Measurements from ENCODE around the gene SRSF9.

DNA sequence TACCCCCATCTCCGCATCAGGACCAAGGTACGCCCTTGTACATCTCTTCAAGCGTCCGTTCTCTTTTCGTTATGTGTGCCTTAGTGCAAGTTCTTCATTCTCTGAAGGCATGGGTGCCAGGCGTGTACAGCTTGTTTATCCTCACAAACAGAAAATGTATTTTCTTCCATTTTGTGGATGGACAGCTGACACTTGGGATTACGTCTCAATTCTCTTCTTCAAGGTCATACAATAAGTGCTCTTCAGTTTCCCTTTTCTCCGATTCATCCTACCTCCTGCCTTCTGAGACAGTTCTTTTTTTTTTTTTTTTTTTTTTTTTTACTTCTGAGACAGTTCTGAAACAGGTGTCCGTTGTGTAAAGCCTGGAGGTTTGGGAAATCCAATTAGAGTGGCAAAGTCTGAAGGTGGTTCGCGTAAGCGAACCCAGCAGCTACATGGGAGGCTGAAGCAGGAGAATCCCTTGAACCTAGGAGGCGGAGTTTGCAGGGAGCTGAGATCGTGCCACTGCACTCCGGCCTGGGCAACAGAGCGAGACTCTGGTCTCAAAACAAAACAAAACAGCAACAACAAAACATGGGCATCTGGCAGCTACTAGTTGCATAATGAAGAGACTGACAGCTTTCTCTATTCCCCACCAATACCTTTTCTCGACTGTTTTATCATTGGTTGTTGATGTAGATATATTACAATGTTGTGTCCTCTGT, 30.9 kb downstream of the SRSF9 start:
- TF ChIP-seq TCF7L2 (IDR thresholded peaks at IDR 0.05; ENCODE audit: borderline replicate concordance, extremely low read depth, insufficient read depth, insufficient read length) (no peak), POLR2A (IDR thresholded peaks at IDR 0.05; ENCODE audit: borderline replicate concordance, extremely low read depth, insufficient read depth, insufficient read length) (no peak), JUND (IDR thresholded peaks at IDR 0.05) (no peak), CBX3 (IDR thresholded peaks at IDR 0.05; ENCODE audit: low read depth) (no peak), SP1 (IDR thresholded peaks at IDR 0.05; ENCODE audit: low read depth) (no peak), ZNF274 (IDR thresholded peaks at IDR 0.05; ENCODE audit: low read depth, low read length) (no peak), SRF (IDR thresholded peaks at IDR 0.05; ENCODE audit: low read depth) (no peak), ZFX (IDR thresholded peaks at IDR 0.05) (no peak), RAD21 (IDR thresholded peaks at IDR 0.05; ENCODE audit: low read depth) (no peak)
- TF ChIP-seq, protein P1, sequence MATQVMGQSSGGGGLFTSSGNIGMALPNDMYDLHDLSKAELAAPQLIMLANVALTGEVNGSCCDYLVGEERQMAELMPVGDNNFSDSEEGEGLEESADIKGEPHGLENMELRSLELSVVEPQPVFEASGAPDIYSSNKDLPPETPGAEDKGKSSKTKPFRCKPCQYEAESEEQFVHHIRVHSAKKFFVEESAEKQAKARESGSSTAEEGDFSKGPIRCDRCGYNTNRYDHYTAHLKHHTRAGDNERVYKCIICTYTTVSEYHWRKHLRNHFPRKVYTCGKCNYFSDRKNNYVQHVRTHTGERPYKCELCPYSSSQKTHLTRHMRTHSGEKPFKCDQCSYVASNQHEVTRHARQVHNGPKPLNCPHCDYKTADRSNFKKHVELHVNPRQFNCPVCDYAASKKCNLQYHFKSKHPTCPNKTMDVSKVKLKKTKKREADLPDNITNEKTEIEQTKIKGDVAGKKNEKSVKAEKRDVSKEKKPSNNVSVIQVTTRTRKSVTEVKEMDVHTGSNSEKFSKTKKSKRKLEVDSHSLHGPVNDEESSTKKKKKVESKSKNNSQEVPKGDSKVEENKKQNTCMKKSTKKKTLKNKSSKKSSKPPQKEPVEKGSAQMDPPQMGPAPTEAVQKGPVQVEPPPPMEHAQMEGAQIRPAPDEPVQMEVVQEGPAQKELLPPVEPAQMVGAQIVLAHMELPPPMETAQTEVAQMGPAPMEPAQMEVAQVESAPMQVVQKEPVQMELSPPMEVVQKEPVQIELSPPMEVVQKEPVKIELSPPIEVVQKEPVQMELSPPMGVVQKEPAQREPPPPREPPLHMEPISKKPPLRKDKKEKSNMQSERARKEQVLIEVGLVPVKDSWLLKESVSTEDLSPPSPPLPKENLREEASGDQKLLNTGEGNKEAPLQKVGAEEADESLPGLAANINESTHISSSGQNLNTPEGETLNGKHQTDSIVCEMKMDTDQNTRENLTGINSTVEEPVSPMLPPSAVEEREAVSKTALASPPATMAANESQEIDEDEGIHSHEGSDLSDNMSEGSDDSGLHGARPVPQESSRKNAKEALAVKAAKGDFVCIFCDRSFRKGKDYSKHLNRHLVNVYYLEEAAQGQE (IDR thresholded peaks at IDR 0.05; ENCODE audit: low read depth): no peak
- TF ChIP-seq, protein P2, sequence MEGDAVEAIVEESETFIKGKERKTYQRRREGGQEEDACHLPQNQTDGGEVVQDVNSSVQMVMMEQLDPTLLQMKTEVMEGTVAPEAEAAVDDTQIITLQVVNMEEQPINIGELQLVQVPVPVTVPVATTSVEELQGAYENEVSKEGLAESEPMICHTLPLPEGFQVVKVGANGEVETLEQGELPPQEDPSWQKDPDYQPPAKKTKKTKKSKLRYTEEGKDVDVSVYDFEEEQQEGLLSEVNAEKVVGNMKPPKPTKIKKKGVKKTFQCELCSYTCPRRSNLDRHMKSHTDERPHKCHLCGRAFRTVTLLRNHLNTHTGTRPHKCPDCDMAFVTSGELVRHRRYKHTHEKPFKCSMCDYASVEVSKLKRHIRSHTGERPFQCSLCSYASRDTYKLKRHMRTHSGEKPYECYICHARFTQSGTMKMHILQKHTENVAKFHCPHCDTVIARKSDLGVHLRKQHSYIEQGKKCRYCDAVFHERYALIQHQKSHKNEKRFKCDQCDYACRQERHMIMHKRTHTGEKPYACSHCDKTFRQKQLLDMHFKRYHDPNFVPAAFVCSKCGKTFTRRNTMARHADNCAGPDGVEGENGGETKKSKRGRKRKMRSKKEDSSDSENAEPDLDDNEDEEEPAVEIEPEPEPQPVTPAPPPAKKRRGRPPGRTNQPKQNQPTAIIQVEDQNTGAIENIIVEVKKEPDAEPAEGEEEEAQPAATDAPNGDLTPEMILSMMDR (IDR thresholded peaks at IDR 0.05 in 2 of 3, conservative IDR thresholded peaks at IDR 0.05 in 1 of 3; ENCODE audit: borderline replicate concordance in 1 of 3, insufficient read depth in 1 of 3, low read depth in 2 of 3, low read length in 2 of 3): no peak
- TF ChIP-seq, protein P3, sequence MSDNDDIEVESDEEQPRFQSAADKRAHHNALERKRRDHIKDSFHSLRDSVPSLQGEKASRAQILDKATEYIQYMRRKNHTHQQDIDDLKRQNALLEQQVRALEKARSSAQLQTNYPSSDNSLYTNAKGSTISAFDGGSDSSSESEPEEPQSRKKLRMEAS (IDR thresholded peaks at IDR 0.05): no peak
- TF ChIP-seq, protein P4, sequence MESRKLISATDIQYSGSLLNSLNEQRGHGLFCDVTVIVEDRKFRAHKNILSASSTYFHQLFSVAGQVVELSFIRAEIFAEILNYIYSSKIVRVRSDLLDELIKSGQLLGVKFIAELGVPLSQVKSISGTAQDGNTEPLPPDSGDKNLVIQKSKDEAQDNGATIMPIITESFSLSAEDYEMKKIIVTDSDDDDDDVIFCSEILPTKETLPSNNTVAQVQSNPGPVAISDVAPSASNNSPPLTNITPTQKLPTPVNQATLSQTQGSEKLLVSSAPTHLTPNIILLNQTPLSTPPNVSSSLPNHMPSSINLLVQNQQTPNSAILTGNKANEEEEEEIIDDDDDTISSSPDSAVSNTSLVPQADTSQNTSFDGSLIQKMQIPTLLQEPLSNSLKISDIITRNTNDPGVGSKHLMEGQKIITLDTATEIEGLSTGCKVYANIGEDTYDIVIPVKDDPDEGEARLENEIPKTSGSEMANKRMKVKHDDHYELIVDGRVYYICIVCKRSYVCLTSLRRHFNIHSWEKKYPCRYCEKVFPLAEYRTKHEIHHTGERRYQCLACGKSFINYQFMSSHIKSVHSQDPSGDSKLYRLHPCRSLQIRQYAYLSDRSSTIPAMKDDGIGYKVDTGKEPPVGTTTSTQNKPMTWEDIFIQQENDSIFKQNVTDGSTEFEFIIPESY (IDR thresholded peaks at IDR 0.05; ENCODE audit: extremely low read depth, insufficient replicate concordance, low read length): no peak
- TF ChIP-seq, protein P5, sequence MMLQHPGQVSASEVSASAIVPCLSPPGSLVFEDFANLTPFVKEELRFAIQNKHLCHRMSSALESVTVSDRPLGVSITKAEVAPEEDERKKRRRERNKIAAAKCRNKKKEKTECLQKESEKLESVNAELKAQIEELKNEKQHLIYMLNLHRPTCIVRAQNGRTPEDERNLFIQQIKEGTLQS (IDR thresholded peaks at IDR 0.05): no peak
